GM21825 (cell line): ENCODE measurements around the gene RELN.
"Not testable (repeated sequence)": the region's sequence is repeated elsewhere in the genome, so short reads cannot be mapped to it uniquely, and the experiment has no call there.

Experiments
- ATAC-seq: cut with Tn5 transposase; IDR thresholded peaks from one replicate; pipeline ENCODE4 v1.9.1; 2021; ENCODE audit warnings: mild to moderate bottlenecking, moderate library complexity; ENCODE audit not compliant: unreplicated experiment

RELN gene

GRCh38 chr7:103795787-103796186, 193.7 kb downstream of the RELN start:
- no peak for ATAC-seq

DNA sequence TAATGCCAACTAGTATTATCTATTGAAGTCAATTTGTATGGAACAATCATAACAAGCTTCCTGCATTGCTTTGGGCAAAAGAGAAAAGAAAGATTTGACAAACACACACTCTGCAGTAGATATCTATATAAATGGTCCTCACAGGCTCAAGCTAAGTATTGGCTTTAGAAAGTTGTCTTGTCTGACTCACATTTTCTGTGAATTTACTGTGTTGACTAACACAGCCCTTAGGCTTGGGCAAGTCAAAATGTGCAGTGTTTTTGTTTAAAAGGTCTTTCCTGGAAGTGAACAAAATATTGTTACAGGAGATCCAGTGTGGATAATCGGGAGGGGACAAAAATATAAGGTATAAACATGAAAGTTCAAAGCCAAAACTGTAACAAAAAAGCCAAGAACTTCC, 194.4 kb downstream of the RELN start:
- no peak for ATAC-seq

DNA sequence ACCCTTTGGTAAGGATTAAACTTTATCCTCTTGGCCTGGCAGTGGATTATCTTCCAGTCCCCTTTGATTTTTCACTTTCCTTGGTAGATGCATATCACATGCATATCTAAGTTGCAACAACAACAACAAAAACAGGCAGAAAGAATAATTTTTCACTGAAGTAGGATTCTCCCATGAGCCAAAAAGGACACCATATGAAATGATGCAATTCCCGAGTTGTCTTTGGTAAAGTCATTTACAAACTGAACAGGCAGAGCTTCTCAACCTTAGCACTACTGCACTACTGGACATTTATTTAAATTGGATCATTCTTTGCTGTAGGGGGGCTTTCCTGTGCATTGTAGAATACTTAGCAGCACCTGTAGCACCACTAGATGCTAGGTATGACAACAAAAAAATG, 195.0 kb downstream of the RELN start:
- no peak for ATAC-seq

GRCh38 chr7:103793614-103794013, 195.8 kb downstream of the RELN start:
- ATAC-seq = no peak

GRCh38 chr7:103791894-103792293, 197.6 kb downstream of the RELN start:
- ATAC-seq = no peak

DNA sequence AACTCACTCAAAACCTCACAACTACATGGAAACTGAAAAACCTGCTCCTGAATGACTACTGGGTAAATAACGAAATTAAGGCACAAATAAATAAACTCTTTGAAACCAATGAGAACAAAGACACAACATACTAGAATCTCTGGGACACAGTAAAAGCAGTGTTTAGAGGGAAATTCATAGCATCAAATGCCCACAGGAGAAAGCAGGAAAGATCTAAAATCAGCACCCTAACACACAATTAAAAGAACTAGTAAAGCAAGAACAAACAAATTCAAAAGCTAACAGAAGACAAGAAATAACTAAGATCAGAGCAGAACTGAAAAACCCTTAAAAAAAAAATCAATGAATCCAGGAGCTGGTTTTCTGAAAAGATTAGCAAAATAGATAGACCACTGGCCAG, 202.4 kb downstream of the RELN start:
- ATAC-seq = not testable (repeated sequence)

- no peak for ATAC-seq
These were observed 204.7 kb downstream of the RELN start for GRCh38 chr7:103784646-103785286.

GRCh38 chr7:103781409-103781808, 208.0 kb downstream of the RELN start:
- ATAC-seq = no peak

GRCh38 chr7:103780561-103780960, 208.9 kb downstream of the RELN start:
- ATAC-seq = not testable (repeated sequence)

DNA sequence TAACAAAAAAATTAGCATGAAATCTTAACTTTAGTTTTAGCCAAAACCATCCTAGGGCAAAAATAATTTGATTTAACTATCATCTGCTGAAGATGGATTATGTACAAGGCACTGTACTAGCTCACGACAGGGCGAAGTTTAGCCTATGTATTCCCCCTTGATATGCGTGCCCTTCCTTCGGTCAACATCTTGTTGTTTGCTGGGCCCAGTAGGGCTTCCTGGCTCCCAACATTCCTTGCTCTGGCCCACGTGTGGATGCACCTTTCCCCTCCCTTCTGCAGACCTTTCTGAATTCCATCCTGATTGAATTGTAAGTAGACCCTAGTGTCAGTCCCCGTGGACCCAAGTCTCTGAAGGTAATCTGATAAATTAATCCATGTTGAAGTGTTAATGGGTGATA, 212.0 kb downstream of the RELN start:
- ATAC-seq = no peak

GRCh38 chr7:103773726-103774125, 215.7 kb downstream of the RELN start:
- no peak for ATAC-seq

- ATAC-seq = no peak
These were observed 217.2 kb downstream of the RELN start for GRCh38 chr7:103772171-103772773.

DNA sequence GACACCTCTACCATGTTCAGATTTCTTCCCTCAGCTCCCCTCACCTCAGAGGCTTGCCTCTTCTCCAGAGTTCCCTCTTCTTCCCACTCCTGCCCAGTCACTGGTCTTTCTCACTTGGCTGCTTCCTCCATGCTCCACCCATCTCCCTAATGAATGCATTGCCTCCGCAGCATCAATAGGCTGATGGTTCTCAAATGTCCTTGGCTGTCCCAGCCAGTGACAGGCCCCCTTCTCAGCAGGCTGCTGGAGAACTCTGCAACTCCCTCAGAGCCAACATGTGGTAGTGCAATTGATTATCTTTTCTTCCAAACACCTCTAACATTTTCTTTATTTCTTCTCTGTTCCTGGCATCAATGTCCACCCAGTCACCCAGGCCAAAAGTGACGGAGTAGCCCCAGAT, 218.2 kb downstream of the RELN start:
- ATAC-seq = no peak

DNA sequence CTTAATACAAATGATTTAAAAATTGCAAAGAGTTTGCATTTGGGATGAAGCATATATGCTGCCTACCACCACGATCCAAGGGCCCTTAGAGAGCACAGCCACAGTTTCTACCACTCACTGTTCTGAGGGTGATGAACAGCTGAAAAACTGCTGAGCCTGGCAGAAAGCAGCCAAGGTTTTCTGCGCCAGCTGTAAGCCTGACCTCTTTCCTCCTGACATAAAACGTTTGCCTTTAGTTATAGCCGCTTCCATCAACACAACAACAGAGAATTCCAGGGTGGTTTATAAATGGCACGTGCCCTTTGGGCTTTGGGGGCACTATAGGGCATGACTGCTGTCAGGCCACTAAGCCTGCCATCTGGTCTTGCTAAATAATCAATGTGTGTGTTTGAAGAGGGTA, 222.8 kb downstream of the RELN start:
- ATAC-seq = no peak

GRCh38 chr7:103765901-103766300, 223.6 kb downstream of the RELN start:
- no peak for ATAC-seq

DNA sequence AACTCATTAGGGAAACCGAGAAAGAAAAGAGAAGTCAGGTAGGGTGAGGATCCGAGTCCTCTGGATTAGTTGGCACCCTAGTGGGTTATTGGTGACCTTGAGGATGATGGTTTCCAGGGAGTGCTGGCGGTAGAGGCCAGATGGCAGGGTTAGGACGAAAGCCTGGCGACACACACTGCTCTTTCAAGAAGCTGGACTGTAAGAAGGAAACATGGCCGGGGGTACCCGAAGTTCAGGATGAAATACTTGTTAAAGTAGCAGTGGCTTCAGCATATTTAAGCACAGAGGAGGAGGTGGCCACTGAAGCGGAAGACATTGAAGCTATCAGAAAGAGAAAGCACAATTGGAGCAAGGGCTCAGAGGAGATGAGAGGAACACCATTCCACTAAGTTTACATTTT, 224.6 kb downstream of the RELN start:
- ATAC-seq = no peak

GRCh38 chr7:103762877-103763276, 226.6 kb downstream of the RELN start:
- ATAC-seq = no peak

DNA sequence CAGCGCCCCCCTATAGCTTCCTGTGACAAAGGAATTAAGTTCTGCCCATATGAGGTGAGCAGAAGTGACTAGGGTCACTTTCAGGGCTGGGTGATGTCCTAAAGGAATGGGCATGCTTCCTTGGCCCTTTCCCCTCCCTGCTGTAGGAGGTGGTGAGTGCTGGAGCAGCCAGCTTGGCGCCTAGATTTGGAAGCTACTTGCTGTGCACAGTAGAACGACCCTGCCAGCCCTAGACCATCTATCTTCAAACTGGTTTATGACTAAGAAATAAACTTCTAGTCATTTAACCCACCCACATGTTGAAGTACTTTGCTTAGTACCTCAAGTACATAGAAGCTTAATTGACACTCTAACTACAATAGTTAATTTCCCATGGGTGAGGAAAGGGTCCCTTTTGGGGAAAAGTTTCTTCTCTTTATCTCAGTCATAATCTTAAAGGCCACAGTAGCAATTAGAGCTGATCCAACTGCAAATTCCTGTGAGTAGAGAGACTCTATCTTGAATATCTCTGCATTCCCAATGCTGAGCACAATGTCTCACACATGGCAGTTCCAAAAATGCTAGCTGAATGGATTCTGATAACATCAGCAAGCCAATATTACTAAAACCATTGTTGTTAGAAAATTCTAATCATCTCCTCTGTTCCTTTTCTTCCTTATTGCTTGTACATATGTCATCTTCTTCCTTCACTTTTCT, 227.2 kb downstream of the RELN start:
- ATAC-seq = no peak

- no peak for ATAC-seq
These were observed 236.5 kb downstream of the RELN start for GRCh38 chr7:103752995-103753394.

GRCh38 chr7:103751311-103751880, 238.1 kb downstream of the RELN start:
- no peak for ATAC-seq

GRCh38 chr7:103748680-103749079, 240.8 kb downstream of the RELN start:
- ATAC-seq = no peak

GRCh38 chr7:103735377-103735776, 254.1 kb downstream of the RELN start:
- no peak for ATAC-seq
